HepG2 (cell line): ENCODE results near the gene ZNF91. TPM values are rescaled to one million over a fixed set of nuclear protein-coding genes. Genes with fewer than 3 reads are reported as not detected.

Source experiments
- ATAC-seq: fragments of 200-7000 bp; cut with Tn5 transposase; 3 replicates; pipeline ENCODE4 v1.9.1; 2020; ENCODE audit warnings: mild to moderate bottlenecking, moderate library complexity
- BruUV-seq: library from RNA; stranded (reverse); fragments of 400-500 nt; replicated peaks from 2 replicates; lab custom pipeline; 2021; lab: Mats Ljungman, UMichigan
- CTCF ChIA-PET: fragments of 300-600 bp; formaldehyde crosslinking; extraction: SDS; loops from one replicate; lab custom pipeline; 2021; ENCODE audit warnings: low total read pairs, inconsistent platforms, low intra/inter-chr PET ratio; lab: Yijun Ruan, JAX
- POLR2A ChIA-PET: fragments of 350-600 bp; sonication (Branson Sonifier 250); formaldehyde crosslinking; loops from one replicate; lab custom pipeline; 2020; ENCODE audit warnings: antibody characterized with exemption, inconsistent platforms; lab: Yijun Ruan, JAX
- DNase-seq: peaks from one replicate; pipeline ENCODE4 v3.0.0-alpha.2; 2015; ENCODE audit warnings: low spot score
- FAIRE-seq: peaks from 3 replicates; lab custom pipeline; 2011; peaks lifted over from hg19 to GRCh38; lab: Jason Lieb, UNC
- H2AFZ ChIP-seq: one replicate; pipeline ENCODE4 v1.6.1; 2011; ENCODE audit warnings: low read length, inconsistent platforms
- H3K27ac ChIP-seq: fragments of 300-600 bp; 3 replicates; pipeline ENCODE4 v1.8.0; 2011; ENCODE audit warnings: mixed run types, mild to moderate bottlenecking, mixed read lengths, low read length, inconsistent platforms; ENCODE audit not compliant: insufficient read depth; ENCODE audit errors: extremely low read length
- H3K27me3 ChIP-seq, 2 experiments: fragments of 200-600 bp in 1 of 2; 2 replicates in 1 of 2; 3 replicates in 1 of 2; pipeline versions ENCODE4 v1.6.0 to v1.8.0; 2011; ENCODE audit warnings: low read length in 2 of 2, mild to moderate bottlenecking in 2 of 2, moderate library complexity in 2 of 2, inconsistent platforms in 1 of 2; ENCODE audit not compliant: insufficient read depth in 2 of 2, control insufficient read depth in 1 of 2
- H3K36me3 ChIP-seq, 2 experiments: fragments of 200-600 bp in 1 of 2; replicated peaks in 1 of 2; 2 replicates in 1 of 2; 3 replicates in 1 of 2; pipeline versions ENCODE4 v1.5.1 to v1.8.0; 2011; ENCODE audit warnings: low read length in 2 of 2, inconsistent platforms in 1 of 2; ENCODE audit not compliant: insufficient read depth in 2 of 2, control insufficient read depth in 1 of 2
- H3K4me1 ChIP-seq: 2 replicates; pipeline ENCODE4 v1.5.1; 2012; ENCODE audit warnings: low read length, inconsistent platforms; ENCODE audit not compliant: insufficient read depth
- H3K4me2 ChIP-seq: 2 replicates; pipeline ENCODE4 v1.6.0; 2011; ENCODE audit warnings: low read depth, low read length, inconsistent platforms
- H3K4me3 ChIP-seq, 3 experiments: fragments of 200-600 bp in 1 of 3; sonication (generic), shearing (Covaris generic) in 1 of 3; replicated peaks in 1 of 3; 2 replicates each; pipeline ENCODE4 v1.5.1; 2011 to 2016; ENCODE audit warnings: low read length in 3 of 3, inconsistent platforms in 2 of 3, low read depth in 2 of 3, mild to moderate bottlenecking in 2 of 3, control low read depth in 1 of 3, mixed read lengths in 1 of 3; ENCODE audit not compliant: insufficient read depth in 1 of 3
- H3K79me2 ChIP-seq: one replicate; pipeline ENCODE4 v1.6.1; 2011; ENCODE audit warnings: low read length, inconsistent platforms; ENCODE audit not compliant: insufficient read depth
- H3K9ac ChIP-seq: 2 replicates; pipeline ENCODE4 v1.6.0; 2011; ENCODE audit warnings: mild to moderate bottlenecking, low read depth, low read length, inconsistent platforms; ENCODE audit not compliant: insufficient read depth
- H3K9me3 ChIP-seq: 2 replicates; pipeline ENCODE4 v1.5.1; 2012; ENCODE audit warnings: mild to moderate bottlenecking, low read length
- H4K20me1 ChIP-seq: 2 replicates; pipeline ENCODE4 v1.6.0; 2011; ENCODE audit warnings: inconsistent platforms, mild to moderate bottlenecking, low read length, moderate library complexity; ENCODE audit not compliant: insufficient read depth
- ARID5B ChIP-seq: IDR thresholded peaks from 2 replicates; pipeline ENCODE4 v1.4.0; 2020; ENCODE audit warnings: mild to moderate bottlenecking, missing genetic modification reagents
- BCL6 ChIP-seq: IDR thresholded peaks from 2 replicates; pipeline ENCODE4 v1.6.1; 2016; ENCODE audit warnings: missing genetic modification reagents, missing compliant biosample characterization
- ELF3 ChIP-seq: IDR thresholded peaks from 2 replicates; pipeline ENCODE4 v1.6.1; 2016; ENCODE audit warnings: missing genetic modification reagents, missing compliant biosample characterization
- GATAD2A ChIP-seq: IDR thresholded peaks from 2 replicates; pipeline ENCODE4 v1.6.1; 2016
- HNF4A ChIP-seq: sonication (generic); formaldehyde crosslinking; IDR thresholded peaks from 2 replicates; pipeline ENCODE4 v1.4.0; 2020; ENCODE audit warnings: missing genetic modification reagents
- IRF9 ChIP-seq: sonication (generic); formaldehyde crosslinking; IDR thresholded peaks from 2 replicates; pipeline ENCODE4 v1.8.0; 2022; ENCODE audit warnings: missing genetic modification reagents, mild to moderate bottlenecking, borderline replicate concordance
- KAT8 ChIP-seq: IDR thresholded peaks from 2 replicates; pipeline ENCODE4 v1.6.1; 2016; ENCODE audit warnings: missing genetic modification reagents, missing compliant biosample characterization
- MEIS2 ChIP-seq: sonication (generic); formaldehyde crosslinking; IDR thresholded peaks from 2 replicates; pipeline ENCODE4 v1.9.0; 2021; ENCODE audit warnings: mild to moderate bottlenecking, missing genetic modification reagents
- MLXIP ChIP-seq: sonication (generic); formaldehyde crosslinking; IDR thresholded peaks from 2 replicates; pipeline ENCODE4 v1.9.0; 2021; ENCODE audit warnings: missing genetic modification reagents, borderline replicate concordance
- MXI1 ChIP-seq: IDR thresholded peaks from 3 replicates; pipeline ENCODE4 v1.6.1; 2012; ENCODE audit warnings: low read depth, low read length, inconsistent platforms, borderline replicate concordance
- ZNF761 ChIP-seq: sonication (generic); formaldehyde crosslinking; conservative IDR thresholded peaks from 2 replicates; pipeline ENCODE4 v1.4.0; 2020; ENCODE audit warnings: mild to moderate bottlenecking, missing genetic modification reagents
- in situ Hi-C: cut with HindIII; loops from 2 replicates; pipeline ENCODE4 v1.10.0; 2017; ENCODE audit warnings: low pct_unique_long_range_greater_than_20kb; ENCODE audit not compliant: extremely low pct_ligation_motif_present
- intact Hi-C: fragments of 100-400 bp; cut with micrococcal nuclease; formaldehyde crosslinking; loops from one replicate; pipeline ENCODE4 v1.10.0; 2022; ENCODE audit not compliant: unreplicated experiment
- polyA plus RNA-seq, 8 experiments: library from polyadenylated mRNA; depleted of rRNA in 3 of 8; stranded (reverse) in 7 of 8; unstranded in 1 of 8; fragments of >200 nt; fragmentation: Illumina TruSeq in 4 of 8; extraction: Trizol in 4 of 8; gene quantifications; 2 replicates each; pipeline versions ENCODE4 v1.2.1 to v1.2.3, GENCODE V29; 2011 to 2016; ENCODE audit warnings: low read depth in 4 of 8, missing spikeins in 1 of 8, mixed read lengths in 1 of 8; ENCODE audit not compliant: insufficient read depth in 1 of 8
- total RNA-seq, 5 experiments: library from RNA; depleted of rRNA; stranded (reverse); fragments of >200 nt; fragmentation: Illumina TruSeq; extraction: Trizol; gene quantifications; 2 replicates each; pipeline ENCODE4 v1.2.3, GENCODE V29; 2016; ENCODE audit warnings: low read depth in 1 of 5

Gene ZNF91
- total and polyA plus RNA-seq, 2 of the 13 experiments (the other 11 are each of a cell fraction or from before 2014, with no cell fraction given) = 19.4 to 21.5 TPM

GRCh38 chr19:23391236-23391635 lies 4.0 kb downstream of the ZNF91 start:
- POLR2A ChIA-PET = interaction anchor here (0.8 kb wide), 1 partner anchor 12 kb away, joined by 3 read pairs; no protein-coding TSS in a partner anchor

More at GRCh38 chr19:23391236-23391635, 4.0 kb downstream of the ZNF91 start:
- peaks cover 4% of the 10 kb centered on the region; the same call in 1 of the 2 replicates for H4K20me1 ChIP-seq
- no peak for FAIRE-seq
- peak overlapping the region; percentile 38 for H3K27ac ChIP-seq
- peak overlapping the region; percentile 25 for H3K4me2 ChIP-seq
- CTCF ChIA-PET = no interaction called here
- peaks cover 35% of the 10 kb centered on the region for H3K4me1 ChIP-seq
- in situ Hi-C loops = loop anchor here (10.0 kb wide), 1 partner anchor 294 kb away; the partner anchor contains the start of gene ZNF675
- H2AFZ ChIP-seq = no peak overlapping the region
- no peak for DNase-seq
- no peak overlapping the region for H3K9ac ChIP-seq
- intact Hi-C loops = loop anchor here (10.0 kb wide), 1 partner anchor 116 kb away; no protein-coding TSS in a partner anchor
- ATAC-seq = no peak
- TF ChIP-seq ZNF761 (CRISPR knock-in tag) (no peak), IRF9 (CRISPR knock-in tag) (no peak), MLXIP (CRISPR knock-in tag) (no peak), KAT8 (CRISPR knock-in tag) (no peak), BCL6 (0 out of 2 replicates have a peak, but pooled peaks have one; percentile 7), ARID5B (CRISPR knock-in tag) (peak; percentile 33; the same call in 1 of the 2 replicates), MXI1 (no peak), MEIS2 (CRISPR knock-in tag) (no peak), GATAD2A (CRISPR knock-in tag) (0 out of 2 replicates have a peak, but pooled peaks have one; percentile 10), HNF4A (CRISPR knock-in tag) (peak; percentile 20; the same call in 1 of the 2 replicates), ELF3 (peak; percentile 30; the same call in 1 of the 2 replicates)
- H3K79me2 ChIP-seq = peaks cover 60% of the 10 kb centered on the region
- no peak overlapping the region for H3K4me3 ChIP-seq
- H3K9me3 ChIP-seq = peaks cover 9% of the 10 kb centered on the region; the same call in 1 of the 2 replicates
- no TSS peak for BruUV-seq
- H3K36me3 ChIP-seq = peaks cover 0 to 5% of the 10 kb centered on the region in 2 experiments; a peak in 2 of 5 replicates
- H3K27me3 ChIP-seq = no peaks in the 10 kb centered on the region
